HepG2 (cell line): Measurements from ENCODE around the gene CHN2. TPM values are rescaled to one million over a fixed set of nuclear protein-coding genes. Genes with fewer than 3 reads are reported as not detected.

Experiments used
- ARID5B ChIP-seq: IDR thresholded peaks from 2 replicates; pipeline ENCODE4 v1.4.0; 2020; ENCODE audit warnings: mild to moderate bottlenecking, missing genetic modification reagents
- ARNTL ChIP-seq: sonication (generic); formaldehyde crosslinking; IDR thresholded peaks from 2 replicates; pipeline ENCODE4 v1.4.0; 2020; ENCODE audit warnings: mild to moderate bottlenecking, missing genetic modification reagents
- ASH2L ChIP-seq: fragments of 300-600, 200-600 bp; sonication (generic); IDR thresholded peaks from 2 replicates; pipeline ENCODE4 v1.7.0; 2017; ENCODE audit warnings: low read depth, mild to moderate bottlenecking, moderate library complexity, mixed read lengths, low read length; ENCODE audit not compliant: insufficient read length
- BRF2 ChIP-seq: sonication (generic); formaldehyde crosslinking; IDR thresholded peaks from 2 replicates; pipeline ENCODE4 v1.8.1; 2022; ENCODE audit warnings: mild to moderate bottlenecking, missing genetic modification reagents
- ELF1 ChIP-seq: sonication (generic); formaldehyde crosslinking; IDR thresholded peaks from 2 replicates; pipeline ENCODE4 v1.4.0; 2020; ENCODE audit warnings: missing genetic modification reagents
- FOXA1 ChIP-seq, 2 experiments: fragments of 450-650 bp in 1 of 2; sonication (generic) in 1 of 2; formaldehyde crosslinking in 1 of 2; IDR thresholded peaks; 2 replicates each; pipeline versions ENCODE4 v1.4.0 to v1.6.1; 2016 to 2020; ENCODE audit warnings: missing genetic modification reagents in 1 of 2
- FOXA3 ChIP-seq: IDR thresholded peaks from 2 replicates; pipeline ENCODE4 v1.6.1; 2016; ENCODE audit warnings: missing genetic modification reagents, missing compliant biosample characterization
- FOXP1 ChIP-seq, 2 experiments: fragments of 450-650 bp in 1 of 2; IDR thresholded peaks; 2 replicates each; pipeline ENCODE4 v1.6.1; 2017 to 2018; ENCODE audit warnings: antibody characterized with exemption in 1 of 2
- ISL2 ChIP-seq: sonication (generic); formaldehyde crosslinking; IDR thresholded peaks from 2 replicates; pipeline ENCODE4 v1.5.0; 2020; ENCODE audit warnings: missing genetic modification reagents
- KDM1A ChIP-seq: IDR thresholded peaks from 2 replicates; pipeline ENCODE4 v1.6.1; 2016; ENCODE audit warnings: missing compliant biosample characterization
- KDM6A ChIP-seq: IDR thresholded peaks from 2 replicates; pipeline ENCODE4 v1.6.1; 2016; ENCODE audit warnings: low read depth
- MED1 ChIP-seq: sonication (generic); formaldehyde crosslinking; IDR thresholded peaks from 2 replicates; pipeline ENCODE4 v1.4.0; 2020; ENCODE audit warnings: missing genetic modification reagents
- SMAD3 ChIP-seq: sonication (generic); formaldehyde crosslinking; IDR thresholded peaks from 2 replicates; pipeline ENCODE4 v1.4.0; 2020; ENCODE audit warnings: missing genetic modification reagents
- SOX13 ChIP-seq, 3 experiments: fragments of 450-650 bp in 1 of 3; sonication (generic) in 1 of 3; formaldehyde crosslinking in 1 of 3; IDR thresholded peaks in 2 of 3; conservative IDR thresholded peaks in 1 of 3; 2 replicates each; pipeline versions ENCODE4 v1.5.0 to v1.6.1; 2016 to 2020; ENCODE audit warnings: antibody characterized with exemption in 1 of 3, mild to moderate bottlenecking in 1 of 3, missing compliant biosample characterization in 1 of 3, missing genetic modification reagents in 1 of 3, moderate library complexity in 1 of 3
- SOX6 ChIP-seq, 2 experiments: fragments of 450-650 bp in 1 of 2; sonication (generic) in 1 of 2; formaldehyde crosslinking in 1 of 2; IDR thresholded peaks; 2 replicates each; pipeline versions ENCODE4 v1.4.0 to v1.6.1; 2017 to 2020; ENCODE audit warnings: antibody characterized with exemption in 1 of 2, mild to moderate bottlenecking in 1 of 2, missing genetic modification reagents in 1 of 2
- TBX2 ChIP-seq: sonication (generic); formaldehyde crosslinking; IDR thresholded peaks from 2 replicates; pipeline ENCODE4 v1.5.0; 2020; ENCODE audit warnings: missing genetic modification reagents, mild to moderate bottlenecking, borderline replicate concordance
- TCF7 ChIP-seq: sonication (generic); IDR thresholded peaks from 2 replicates; pipeline ENCODE4 v1.6.1; 2016; ENCODE audit warnings: antibody characterized with exemption, low read depth
- TEAD2 ChIP-seq: sonication (generic); formaldehyde crosslinking; IDR thresholded peaks from 2 replicates; pipeline ENCODE4 v1.9.0; 2021; ENCODE audit warnings: missing genetic modification reagents
- ZNF281 ChIP-seq: sonication (generic); formaldehyde crosslinking; IDR thresholded peaks from 2 replicates; pipeline ENCODE4 v1.4.0; 2020; ENCODE audit warnings: missing genetic modification reagents, borderline replicate concordance
- ZNF713 ChIP-seq: sonication (generic); formaldehyde crosslinking; IDR thresholded peaks from 2 replicates; pipeline ENCODE4 v1.4.0; 2020; ENCODE audit warnings: mild to moderate bottlenecking, missing genetic modification reagents
- ZNF740 ChIP-seq: sonication (generic); formaldehyde crosslinking; IDR thresholded peaks from 2 replicates; pipeline ENCODE4 v1.4.0; 2020; ENCODE audit warnings: missing genetic modification reagents
- polyA plus RNA-seq, 8 experiments: library from polyadenylated mRNA; depleted of rRNA in 3 of 8; stranded (reverse) in 7 of 8; unstranded in 1 of 8; fragments of >200 nt; fragmentation: Illumina TruSeq in 4 of 8; extraction: Trizol in 4 of 8; gene quantifications; 2 replicates each; pipeline versions ENCODE4 v1.2.1 to v1.2.3, GENCODE V29; 2011 to 2016; ENCODE audit warnings: low read depth in 4 of 8, missing spikeins in 1 of 8, mixed read lengths in 1 of 8; ENCODE audit not compliant: insufficient read depth in 1 of 8
- total RNA-seq, 5 experiments: library from RNA; depleted of rRNA; stranded (reverse); fragments of >200 nt; fragmentation: Illumina TruSeq; extraction: Trizol; gene quantifications; 2 replicates each; pipeline ENCODE4 v1.2.3, GENCODE V29; 2016; ENCODE audit warnings: low read depth in 1 of 5

CHN2 gene
- total and polyA plus RNA-seq, 2 of the 13 experiments (the other 11 are each of a cell fraction or from before 2014, with no cell fraction given) = 23.5 to 30.5 TPM

GRCh38 chr7:29289156-29290021, 94.8 kb downstream of the CHN2 start (continued):
- TF ChIP-seq ARNTL (CRISPR knock-in tag) (no peak), ZNF281 (CRISPR knock-in tag) (peak; percentile 88), ARID5B (CRISPR knock-in tag) (peak; percentile 81), TEAD2 (CRISPR knock-in tag) (no peak), SOX13 (IDR thresholded peaks at IDR 0.05) (no peak), SOX13 (CRISPR knock-in tag; conservative IDR thresholded peaks at IDR 0.05 in 1 of 2, IDR thresholded peaks at IDR 0.05 in 1 of 2) (peak in 1 of 2 experiments; percentile 66; a peak in 2 of 4 replicates), KDM6A (CRISPR knock-in tag) (no peak), ASH2L (peak; percentile 42), ZNF740 (CRISPR knock-in tag) (no peak), ZNF713 (CRISPR knock-in tag) (no peak), MED1 (CRISPR knock-in tag) (peak; percentile 54), SOX6 (IDR thresholded peaks at IDR 0.05) (no peak), SOX6 (CRISPR knock-in tag; IDR thresholded peaks at IDR 0.05) (peak; percentile 51), TCF7 (peak; percentile 50; the same call in 1 of the 2 replicates), FOXP1 (IDR thresholded peaks at IDR 0.05) (no peak), FOXP1 (CRISPR knock-in tag; IDR thresholded peaks at IDR 0.05) (peak; percentile 56; the same call in 1 of the 2 replicates), FOXA1 (IDR thresholded peaks at IDR 0.05) (no peak), FOXA1 (CRISPR knock-in tag; IDR thresholded peaks at IDR 0.05) (peak; percentile 71), FOXA3 (CRISPR knock-in tag) (peak; percentile 75), BRF2 (CRISPR knock-in tag) (no peak), KDM1A (CRISPR knock-in tag) (no peak), ISL2 (peak; percentile 60), ELF1 (CRISPR knock-in tag) (no peak; the same call in 1 of the 2 replicates), TBX2 (CRISPR knock-in tag) (peak; percentile 67; the same call in 1 of the 2 replicates), SMAD3 (CRISPR knock-in tag) (0 out of 2 replicates have a peak, but pooled peaks have one; percentile 23)
